K562 (cell line): ENCODE measurements around the gene TP53BP1. TPM values are rescaled to one million over a fixed set of nuclear protein-coding genes. Genes with fewer than 3 reads are reported as not detected.

Experiments
- CBX1 ChIP-seq: sonication (generic); IDR thresholded peaks from 2 replicates; pipeline ENCODE4 v1.6.1; 2016; ENCODE audit warnings: antibody characterized with exemption, low read depth, mild to moderate bottlenecking
- CBX5 ChIP-seq: IDR thresholded peaks from 2 replicates; pipeline ENCODE4 v1.6.1; 2014; ENCODE audit warnings: low read depth, borderline replicate concordance
- E2F3 ChIP-seq: fragments of 250-450 bp; sonication (Bioruptor Pico); IDR thresholded peaks from 2 replicates; pipeline ENCODE4 v1.4.0; 2020; ENCODE audit warnings: mild to moderate bottlenecking
- ESRRA ChIP-seq: fragments of 450-650 bp; IDR thresholded peaks from 2 replicates; pipeline ENCODE4 v1.6.1; 2014; ENCODE audit warnings: low read depth, mild to moderate bottlenecking, moderate library complexity, borderline replicate concordance
- GABPB1 ChIP-seq: sonication (generic); formaldehyde crosslinking; IDR thresholded peaks from 2 replicates; pipeline ENCODE4 v1.8.0; 2022; ENCODE audit warnings: mild to moderate bottlenecking, missing genetic modification reagents
- HSF4 ChIP-seq: fragments of 250-450 bp; sonication (Bioruptor Pico); IDR thresholded peaks from 2 replicates; pipeline ENCODE4 v2.1.2; 2022; ENCODE audit warnings: mild to moderate bottlenecking, moderate library complexity, borderline replicate concordance
- NONO ChIP-seq, 2 experiments: fragments of 200-400 bp in 1 of 2; fragments of 450-650 bp in 1 of 2; formaldehyde crosslinking in 1 of 2; IDR thresholded peaks; 2 replicates each; pipeline ENCODE4 v1.6.1; 2017; ENCODE audit warnings: low read depth in 2 of 2, mild to moderate bottlenecking in 2 of 2, moderate library complexity in 2 of 2, low read length in 1 of 2
- PHF8 ChIP-seq: fragments of 200-600 bp; sonication (generic); IDR thresholded peaks from 2 replicates; pipeline ENCODE4 v1.6.1; 2012; ENCODE audit warnings: mixed run types, mild to moderate bottlenecking, inconsistent platforms, low read length, moderate library complexity, borderline replicate concordance
- RBFOX2 ChIP-seq: fragments of 200-400 bp; formaldehyde crosslinking; IDR thresholded peaks from 2 replicates; pipeline ENCODE4 v1.6.1; 2017; ENCODE audit warnings: low read depth, mild to moderate bottlenecking, low read length, moderate library complexity
- RFX5 ChIP-seq: IDR thresholded peaks from 2 replicates; pipeline ENCODE4 v1.6.1; 2011; ENCODE audit warnings: low read depth, mild to moderate bottlenecking, improper control_type of control experiment, low read length
- RNF2 ChIP-seq: sonication (generic); IDR thresholded peaks from 2 replicates; pipeline ENCODE4 v1.6.1; 2016
- SMARCE1 ChIP-seq: fragments of 450-650 bp; IDR thresholded peaks from 2 replicates; pipeline ENCODE4 v1.7.1; 2016; ENCODE audit warnings: mild to moderate bottlenecking
- SRSF7 ChIP-seq: fragments of 200-400 bp; formaldehyde crosslinking; optimal IDR thresholded peaks from 2 replicates; pipeline ENCODE3; 2017; ENCODE audit warnings: mild to moderate bottlenecking, low read depth, low read length
- TAF7 ChIP-seq: fragments of 450-650 bp; IDR thresholded peaks from 2 replicates; pipeline ENCODE4 v1.6.1; 2016; ENCODE audit warnings: missing genetic modification characterization, missing compliant biosample characterization
- ZNF133 ChIP-seq: fragments of 250-450 bp; sonication (Bioruptor Pico); IDR thresholded peaks from 2 replicates; pipeline ENCODE4 v1.4.0; 2020; ENCODE audit warnings: mild to moderate bottlenecking
- ZNF174 ChIP-seq: fragments of 250-450 bp; sonication (Bioruptor Pico); IDR thresholded peaks from 2 replicates; pipeline ENCODE4 v1.4.0; 2020; ENCODE audit warnings: mild to moderate bottlenecking
- ZNF436 ChIP-seq: fragments of 250-450, 450-650 bp; sonication (Bioruptor Pico); formaldehyde crosslinking; IDR thresholded peaks from 2 replicates; pipeline ENCODE4 v1.7.0; 2020; ENCODE audit warnings: mild to moderate bottlenecking
- ZNF551 ChIP-seq: fragments of 250-450 bp; sonication (Bioruptor Pico); IDR thresholded peaks from 2 replicates; pipeline ENCODE4 v1.5.0; 2021; ENCODE audit warnings: mild to moderate bottlenecking, moderate library complexity
- polyA plus RNA-seq, 8 experiments: library from polyadenylated mRNA; depleted of rRNA in 4 of 8; stranded (reverse) in 5 of 8; unstranded in 3 of 8; fragments of >200 nt; fragmentation: Nextera tagmentation in 2 of 8; fragmentation: Illumina TruSeq in 1 of 8; extraction: Ambion mirVana in 2 of 8; extraction: Trizol in 1 of 8; gene quantifications; 2 replicates each; pipeline versions ENCODE4 v1.2.1 to v1.2.3, GENCODE V29; 2011 to 2014; ENCODE audit warnings: inconsistent platforms in 1 of 8, missing spikeins in 1 of 8
- total RNA-seq, 7 experiments: library from RNA; depleted of rRNA in 6 of 7; stranded (reverse); fragments of >200 nt in 6 of 7; fragmentation: Illumina TruSeq in 2 of 7; extraction: Trizol in 2 of 7; gene quantifications; 2 replicates each; pipeline versions ENCODE4 v1.2.1 to v1.2.3, GENCODE V29; 2011 to 2021; ENCODE audit warnings: low replicate concordance in 1 of 7
- TF ChIP-seq, protein P1 (sequence below): sonication (generic); formaldehyde crosslinking; IDR thresholded peaks from 2 replicates; pipeline ENCODE4 v1.8.0; 2023; ENCODE audit warnings: missing genetic modification reagents, mild to moderate bottlenecking, borderline replicate concordance
- TF ChIP-seq, protein P2 (sequence below): fragments of 450-650 bp; IDR thresholded peaks from 2 replicates; pipeline ENCODE4 v1.6.1; 2016; ENCODE audit warnings: missing biosample characterization, missing genetic modification characterization

The TP53BP1 gene
- total and polyA plus RNA-seq, 9 of the 15 experiments (the other 6 are each of a cell fraction or from before 2014, with no cell fraction given), result 5.7 to 63.3 (median 30.9) TPM

DNA sequence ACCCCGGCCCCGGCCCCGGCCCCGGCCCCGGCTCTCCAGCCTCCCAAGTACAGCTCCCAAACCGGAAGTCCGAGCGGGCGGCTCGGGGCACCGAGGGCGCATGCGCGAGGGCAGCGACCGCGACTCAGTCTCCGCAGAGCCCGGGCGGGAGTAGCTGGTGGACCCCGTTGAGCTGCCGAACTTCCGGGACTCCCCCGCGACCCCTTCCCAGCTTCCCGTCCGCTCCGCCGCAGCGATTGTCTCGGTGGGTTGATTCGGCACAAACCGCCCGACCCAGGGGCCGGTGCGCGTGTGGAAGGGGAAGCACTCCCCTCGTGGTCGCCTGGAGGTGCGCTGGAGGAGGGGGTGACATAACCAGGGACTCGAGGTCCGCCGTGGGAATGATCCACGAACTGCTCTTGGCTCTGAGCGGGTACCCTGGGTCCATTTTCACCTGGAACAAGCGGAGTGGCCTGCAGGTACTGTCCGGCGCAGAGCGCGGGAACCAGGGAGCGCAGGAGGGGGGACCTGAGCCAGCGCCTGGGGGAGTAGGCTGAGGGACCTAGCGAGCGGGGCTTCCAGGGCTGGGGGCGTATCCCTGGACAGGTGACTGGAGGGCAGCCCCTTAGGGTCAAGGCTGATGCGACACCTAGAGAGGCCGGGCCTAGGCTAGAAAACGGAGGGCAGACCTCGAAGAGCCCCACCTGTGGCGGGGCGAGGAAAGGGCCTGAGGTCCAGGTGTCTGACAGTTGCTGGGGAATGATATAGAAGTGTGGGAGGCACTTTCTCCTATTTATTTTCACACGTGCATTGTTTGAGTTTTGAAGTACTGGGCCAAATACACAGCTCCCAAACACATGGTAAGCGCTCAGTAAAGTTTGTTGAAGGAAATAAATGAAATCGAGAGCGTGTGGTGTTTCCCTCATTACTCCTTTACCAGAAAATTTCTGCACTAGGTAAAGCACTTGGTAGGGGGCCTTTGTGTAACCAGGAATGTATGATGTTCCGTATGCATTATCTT, 121.7 kb downstream of the TP53BP1 start, which contains the start of the genes TUBGCP4 and ZSCAN29 (continued):
- TF ChIP-seq HSF4 (CRISPR knock-in tag) (no peak), PHF8 (peak; percentile 93; the same call in 1 of the 2 replicates), ZNF174 (CRISPR knock-in tag) (no peak), SMARCE1 (no peak), RFX5 (no peak), NONO (IDR thresholded peaks at IDR 0.05; ENCODE audit: low read depth in 2 of 2, low read length in 1 of 2) (peak in 1 of 2 experiments; percentile 71; a peak in 1 of 4 replicates), SRSF7 (no peak), ESRRA (no peak), RNF2 (no peak), ZNF133 (CRISPR knock-in tag) (no peak), TAF7 (no peak), RBFOX2 (peak; percentile 89), ZNF551 (no peak), CBX1 (0 out of 2 replicates have a peak, but pooled peaks have one; percentile 18), ZNF436 (CRISPR knock-in tag) (no peak), E2F3 (CRISPR knock-in tag) (peak; percentile 69), CBX5 (no peak), GABPB1 (peak; percentile 90)
- TF ChIP-seq, protein P1, sequence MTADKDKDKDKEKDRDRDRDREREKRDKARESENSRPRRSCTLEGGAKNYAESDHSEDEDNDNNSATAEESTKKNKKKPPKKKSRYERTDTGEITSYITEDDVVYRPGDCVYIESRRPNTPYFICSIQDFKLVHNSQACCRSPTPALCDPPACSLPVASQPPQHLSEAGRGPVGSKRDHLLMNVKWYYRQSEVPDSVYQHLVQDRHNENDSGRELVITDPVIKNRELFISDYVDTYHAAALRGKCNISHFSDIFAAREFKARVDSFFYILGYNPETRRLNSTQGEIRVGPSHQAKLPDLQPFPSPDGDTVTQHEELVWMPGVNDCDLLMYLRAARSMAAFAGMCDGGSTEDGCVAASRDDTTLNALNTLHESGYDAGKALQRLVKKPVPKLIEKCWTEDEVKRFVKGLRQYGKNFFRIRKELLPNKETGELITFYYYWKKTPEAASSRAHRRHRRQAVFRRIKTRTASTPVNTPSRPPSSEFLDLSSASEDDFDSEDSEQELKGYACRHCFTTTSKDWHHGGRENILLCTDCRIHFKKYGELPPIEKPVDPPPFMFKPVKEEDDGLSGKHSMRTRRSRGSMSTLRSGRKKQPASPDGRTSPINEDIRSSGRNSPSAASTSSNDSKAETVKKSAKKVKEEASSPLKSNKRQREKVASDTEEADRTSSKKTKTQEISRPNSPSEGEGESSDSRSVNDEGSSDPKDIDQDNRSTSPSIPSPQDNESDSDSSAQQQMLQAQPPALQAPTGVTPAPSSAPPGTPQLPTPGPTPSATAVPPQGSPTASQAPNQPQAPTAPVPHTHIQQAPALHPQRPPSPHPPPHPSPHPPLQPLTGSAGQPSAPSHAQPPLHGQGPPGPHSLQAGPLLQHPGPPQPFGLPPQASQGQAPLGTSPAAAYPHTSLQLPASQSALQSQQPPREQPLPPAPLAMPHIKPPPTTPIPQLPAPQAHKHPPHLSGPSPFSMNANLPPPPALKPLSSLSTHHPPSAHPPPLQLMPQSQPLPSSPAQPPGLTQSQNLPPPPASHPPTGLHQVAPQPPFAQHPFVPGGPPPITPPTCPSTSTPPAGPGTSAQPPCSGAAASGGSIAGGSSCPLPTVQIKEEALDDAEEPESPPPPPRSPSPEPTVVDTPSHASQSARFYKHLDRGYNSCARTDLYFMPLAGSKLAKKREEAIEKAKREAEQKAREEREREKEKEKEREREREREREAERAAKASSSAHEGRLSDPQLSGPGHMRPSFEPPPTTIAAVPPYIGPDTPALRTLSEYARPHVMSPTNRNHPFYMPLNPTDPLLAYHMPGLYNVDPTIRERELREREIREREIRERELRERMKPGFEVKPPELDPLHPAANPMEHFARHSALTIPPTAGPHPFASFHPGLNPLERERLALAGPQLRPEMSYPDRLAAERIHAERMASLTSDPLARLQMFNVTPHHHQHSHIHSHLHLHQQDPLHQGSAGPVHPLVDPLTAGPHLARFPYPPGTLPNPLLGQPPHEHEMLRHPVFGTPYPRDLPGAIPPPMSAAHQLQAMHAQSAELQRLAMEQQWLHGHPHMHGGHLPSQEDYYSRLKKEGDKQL (CRISPR knock-in tag), result no peak
- TF ChIP-seq, protein P2, sequence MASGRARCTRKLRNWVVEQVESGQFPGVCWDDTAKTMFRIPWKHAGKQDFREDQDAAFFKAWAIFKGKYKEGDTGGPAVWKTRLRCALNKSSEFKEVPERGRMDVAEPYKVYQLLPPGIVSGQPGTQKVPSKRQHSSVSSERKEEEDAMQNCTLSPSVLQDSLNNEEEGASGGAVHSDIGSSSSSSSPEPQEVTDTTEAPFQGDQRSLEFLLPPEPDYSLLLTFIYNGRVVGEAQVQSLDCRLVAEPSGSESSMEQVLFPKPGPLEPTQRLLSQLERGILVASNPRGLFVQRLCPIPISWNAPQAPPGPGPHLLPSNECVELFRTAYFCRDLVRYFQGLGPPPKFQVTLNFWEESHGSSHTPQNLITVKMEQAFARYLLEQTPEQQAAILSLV (tag), result no peak
